Ovary (tissue), 9 donors: ENCODE data around the gene NEAT1. TPM values are rescaled to one million over a fixed set of nuclear protein-coding genes. Genes with fewer than 3 reads are reported as not detected.

ENCODE experiments used
- DNase-seq, 5 donors: peaks; one replicate each; pipeline ENCODE4 v3.0.0-alpha.2; 2019 to 2020
- H3K27ac ChIP-seq, 2 donors: fragments of 200-600 bp; one replicate each; pipeline versions ENCODE4 v1.5.1 to v1.8.0; 2019 to 2022
- H3K27me3 ChIP-seq: fragments of 200-600 bp; one replicate; pipeline ENCODE4 v1.8.0; 2022
- H3K36me3 ChIP-seq: fragments of 200-600 bp; sonication (generic); one replicate; pipeline ENCODE4 v1.5.1; 2019
- H3K4me1 ChIP-seq: one replicate; pipeline ENCODE4 v1.8.1; 2013; ENCODE audit warnings: mild to moderate bottlenecking, moderate library complexity; ENCODE audit not compliant: insufficient read depth
- H3K4me3 ChIP-seq: fragments of 200-600 bp; sonication (generic); one replicate; pipeline ENCODE4 v1.5.1; 2017
- H3K9me3 ChIP-seq, 2 donors: fragments of 200-600 bp in 1 of 2; sonication (generic) in 1 of 2; one replicate each; pipeline versions ENCODE4 v1.5.1 to v1.8.1; 2013 to 2019; ENCODE audit warnings: mild to moderate bottlenecking in 1 of 2, moderate library complexity in 1 of 2
- CTCF ChIP-seq, 3 donors: fragments of 450-650 bp in 2 of 3; fragments of 200-600 bp in 1 of 3; IDR thresholded peaks; one replicate each; pipeline versions ENCODE4 v1.5.1 to v1.8.0; 2016 to 2022; ENCODE audit warnings: antibody characterized with exemption in 3 of 3, mild to moderate bottlenecking in 1 of 3
- EP300 ChIP-seq: sonication (generic); formaldehyde crosslinking; IDR thresholded peaks from one replicate; pipeline ENCODE4 v1.6.1; 2017; ENCODE audit warnings: antibody characterized with exemption
- POLR2A ChIP-seq: fragments of 450-650 bp; IDR thresholded peaks from one replicate; pipeline ENCODE4 v1.6.1; 2017; ENCODE audit warnings: antibody characterized with exemption, mild to moderate bottlenecking, moderate library complexity
- WGBS, 3 donors: extraction: QIAGEN DNeasy Blood & Tissue Kit in 1 of 3; methylation state at CpG; one replicate each; pipeline versions ENCODE4 v1.1.5 to v1.1.7; 2013 to 2017; 5-methylcytosine and 5-hydroxymethylcytosine counted together
- intact Hi-C, 4 donors: fragments of 100-400 bp; cut with DNase I; formaldehyde crosslinking; loops; one replicate each; pipeline versions ENCODE4 v1.11.0 to v1.15.1; 2022 to 2023
- polyA plus RNA-seq, 2 donors: library from polyadenylated mRNA; stranded (reverse); fragments of 200-250 nt in 1 of 2; fragments of 350-450 nt in 1 of 2; fragmentation: Illumina TruSeq in 1 of 2; extraction: RNeasy Lipid Tissue Mini Kit (QIAGEN cat#74804) in 1 of 2; gene quantifications; one replicate each; pipeline ENCODE4 v1.2.3, GENCODE V29; 2013 to 2014
- total RNA-seq, 7 donors: library from RNA; depleted of rRNA in 2 of 7; stranded (reverse); fragments of >200 nt in 2 of 7; fragmentation: NEBNext Ultra II Directional in 3 of 7; extraction: Animal tissue kit (Norgen Biotek cat#: 25700) in 3 of 7; gene quantifications; one replicate each; pipeline versions ENCODE4 v1.1.0 to v1.2.4, GENCODE V29; 2016 to 2023
- donor health status: DM: no; HTN: no; CAD: no; lungs with moderate emphysema.
- donor health status: DM: no; HTN: no; CAD: no.
- donor health status: Bipolar disorder and iron deficiency.
- donor health status: DM: yes; HTN: yes; CAD: no.
- donor health status: DM: no; HTN: no; CAD: no.
- donor health status: DM: yes; HTN: yes; CAD: no.

NEAT1 gene
- total and polyA plus RNA-seq, 9 donors: 175 to 850 (median 351) TPM

GRCh38 chr11:65425105-65425970, 2.7 kb downstream of the NEAT1 start:
- 2% methylated on average over 9 of the region's 9 CpGs for WGBS, 3 donors
- Histone ChIP-seq H3K27ac (peak overlapping the region; percentile 96 to 97), H3K4me1 (peaks cover 8% of the 10 kb centered on the region), H3K36me3 (no peaks in the 10 kb centered on the region), H3K4me3 (peak overlapping the region; percentile 86), H3K9me3 (no peaks in the 10 kb centered on the region), H3K27me3 (no peaks in the 10 kb centered on the region)
- peak in 3 of 5 donors; percentile 37 to 57 (median 40) for DNase-seq
- peak in 2 of 3 donors; percentile 17 to 45 for TF ChIP-seq CTCF (IDR thresholded peaks at IDR 0.05)
- peak; percentile 42 for TF ChIP-seq POLR2A
- no peak for TF ChIP-seq EP300
- intact Hi-C loops: no loop called here

DNA sequence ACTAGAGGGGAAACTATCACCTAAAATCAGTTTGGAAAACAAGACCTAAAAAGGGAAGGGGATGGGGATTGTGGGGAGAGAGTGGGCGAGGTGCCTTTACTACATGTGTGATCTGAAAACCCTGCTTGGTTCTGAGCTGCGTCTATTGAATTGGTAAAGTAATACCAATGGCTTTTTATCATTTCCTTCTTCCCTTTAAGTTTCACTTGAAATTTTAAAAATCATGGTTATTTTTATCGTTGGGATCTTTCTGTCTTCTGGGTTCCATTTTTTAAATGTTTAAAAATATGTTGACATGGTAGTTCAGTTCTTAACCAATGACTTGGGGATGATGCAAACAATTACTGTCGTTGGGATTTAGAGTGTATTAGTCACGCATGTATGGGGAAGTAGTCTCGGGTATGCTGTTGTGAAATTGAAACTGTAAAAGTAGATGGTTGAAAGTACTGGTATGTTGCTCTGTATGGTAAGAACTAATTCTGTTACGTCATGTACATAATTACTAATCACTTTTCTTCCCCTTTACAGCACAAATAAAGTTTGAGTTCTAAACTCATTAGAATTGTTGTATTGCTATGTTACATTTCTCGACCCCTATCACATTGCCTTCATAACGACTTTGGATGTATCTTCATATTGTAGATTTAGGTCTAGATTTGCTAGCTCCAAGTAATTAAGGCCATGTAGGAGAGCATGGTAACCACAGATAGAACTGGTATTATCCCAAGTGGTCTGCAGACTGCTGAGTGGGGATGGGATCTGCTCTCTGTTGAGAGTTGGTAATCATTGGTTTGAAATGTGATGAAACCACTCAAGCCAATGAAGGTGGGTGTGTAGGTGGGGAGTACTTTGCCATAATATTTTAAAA, 3.6 kb downstream of the NEAT1 start:
- peaks cover 6% of the 10 kb centered on the region for H3K4me1 ChIP-seq
- WGBS, 3 donors: 2 to 8% (median 4%) methylated on average over 9 of the region's 9 CpGs
- no peaks in the 10 kb centered on the region for H3K9me3 ChIP-seq
- H3K4me3 ChIP-seq: peak overlapping the region; percentile 86
- H3K27ac ChIP-seq: peak overlapping the region; percentile 96 to 97
- TF ChIP-seq EP300 (no peak), CTCF (IDR thresholded peaks at IDR 0.05) (no peak), POLR2A (no peak)
- no peaks in the 10 kb centered on the region for H3K27me3 ChIP-seq
- intact Hi-C loops: no loop called here
- DNase-seq: peak in 2 of 5 donors; percentile 12 to 22
- H3K36me3 ChIP-seq: no peaks in the 10 kb centered on the region

GRCh38 chr11:65426839-65427690, 4.5 kb downstream of the NEAT1 start:
- WGBS, 3 donors: 10 to 17% (median 11%) methylated on average over 10 of the region's 10 CpGs
- TF ChIP-seq EP300 (no peak), CTCF (IDR thresholded peaks at IDR 0.05) (peak in 1 of 3 donors; percentile 16), POLR2A (peak; percentile 30)
- intact Hi-C loops: no loop called here

More at GRCh38 chr11:65426839-65427690, 4.5 kb downstream of the NEAT1 start:
- Histone ChIP-seq H3K36me3 (no peaks in the 10 kb centered on the region), H3K27me3 (no peaks in the 10 kb centered on the region), H3K27ac (peak overlapping the region; percentile 23 to 97), H3K9me3 (no peaks in the 10 kb centered on the region), H3K4me3 (peak overlapping the region; percentile 86), H3K4me1 (peaks cover 6% of the 10 kb centered on the region)
- DNase-seq: peak; percentile 49 to 65 (median 62)
